ENCODE measurements around the gene MT1G.
"Not testable (repeated sequence)": the region's sequence is repeated elsewhere in the genome, so short reads cannot be mapped to it uniquely, and the experiment has no call there.

MT1G gene

DNA sequence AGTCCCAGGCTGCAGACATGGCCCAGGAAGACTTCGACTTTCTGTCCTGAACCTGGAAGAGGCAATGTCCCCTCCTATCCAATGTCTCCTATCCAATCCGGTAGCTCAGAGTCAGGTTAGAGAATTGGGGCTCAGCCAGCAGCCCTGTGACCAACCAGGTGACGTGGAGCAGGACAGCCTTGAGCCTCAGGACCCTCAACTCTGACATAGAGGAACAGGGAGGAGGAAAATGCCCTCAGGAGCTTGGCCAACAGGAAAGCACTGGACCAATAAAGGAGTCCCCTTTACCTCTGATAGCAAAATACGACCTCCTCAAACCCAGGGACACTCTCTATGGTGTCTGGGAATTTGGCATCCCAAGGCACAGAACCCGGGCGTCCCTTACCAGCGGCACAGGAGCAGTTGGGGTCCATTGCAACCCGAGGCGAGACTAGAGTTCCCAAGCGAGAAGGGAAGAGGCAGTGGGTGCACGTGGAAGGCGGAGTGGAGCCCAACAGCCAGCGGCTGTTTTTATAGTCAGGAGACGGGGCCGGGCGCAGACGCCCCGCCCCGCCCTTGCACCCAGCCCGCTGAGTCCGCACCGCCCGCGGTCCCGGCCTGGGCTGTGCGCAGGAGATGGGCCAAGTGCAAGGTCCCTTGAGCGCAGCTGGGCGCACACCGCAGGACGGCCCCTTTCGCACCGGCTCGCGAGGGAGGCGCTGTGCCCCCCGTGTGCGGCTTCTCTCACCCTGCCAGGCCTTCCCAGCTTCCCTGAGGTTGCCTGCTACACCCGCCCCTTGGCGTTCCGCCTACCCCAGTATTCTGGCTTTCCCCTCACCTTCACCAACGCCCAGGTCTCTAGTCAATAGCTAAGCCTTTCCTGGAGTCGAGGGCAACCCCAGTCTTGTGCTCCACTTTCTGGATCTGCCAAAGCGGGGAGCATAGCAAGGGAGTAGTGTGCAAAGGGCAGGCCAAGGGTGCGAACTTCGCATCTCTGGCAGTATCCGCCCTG is at the start of gene MT1G:
Gene MT1G, minus strand, starts transcription at position 485 of the 991 bp plus-strand sequence. Its CDS starts 72 bp downstream, at position 413.
- DNase-seq, result no peak

GRCh38 chr16:56717532-56717931 is 49.7 kb upstream of the MT1G start:
- DNase-seq, result not testable (repeated sequence)

- DNase-seq, result no peak
These were observed 48.9 kb upstream of the MT1G start for GRCh38 chr16:56716761-56717160.

DNA sequence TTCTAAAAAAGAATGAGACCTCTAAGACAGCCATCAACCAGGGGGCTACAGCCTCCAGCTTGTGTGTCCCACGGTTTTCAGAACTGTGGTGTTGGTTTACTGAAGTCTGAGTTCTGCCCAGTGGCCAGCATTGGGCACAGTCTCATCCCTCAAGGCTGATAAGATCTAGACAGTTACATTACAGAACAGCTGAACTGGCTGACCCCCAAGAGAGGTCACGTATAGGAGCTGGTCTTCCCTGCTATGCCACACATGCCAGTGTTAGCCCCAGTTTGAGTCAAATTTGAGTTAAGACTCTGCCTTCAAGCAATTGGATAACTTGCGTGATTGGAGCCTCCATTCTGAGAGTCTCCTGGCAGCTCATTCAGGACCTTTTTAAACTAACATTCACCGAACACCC is 47.3 kb upstream of the MT1G start:
- DNase-seq, result no peak

GRCh38 chr16:56713794-56714193 is 45.9 kb upstream of the MT1G start:
- no peak for DNase-seq

GRCh38 chr16:56711862-56712261 is 44.0 kb upstream of the MT1G start:
- no peak for DNase-seq

- DNase-seq, result no peak
These were observed 42.4 kb upstream of the MT1G start for GRCh38 chr16:56710181-56710737.

DNA sequence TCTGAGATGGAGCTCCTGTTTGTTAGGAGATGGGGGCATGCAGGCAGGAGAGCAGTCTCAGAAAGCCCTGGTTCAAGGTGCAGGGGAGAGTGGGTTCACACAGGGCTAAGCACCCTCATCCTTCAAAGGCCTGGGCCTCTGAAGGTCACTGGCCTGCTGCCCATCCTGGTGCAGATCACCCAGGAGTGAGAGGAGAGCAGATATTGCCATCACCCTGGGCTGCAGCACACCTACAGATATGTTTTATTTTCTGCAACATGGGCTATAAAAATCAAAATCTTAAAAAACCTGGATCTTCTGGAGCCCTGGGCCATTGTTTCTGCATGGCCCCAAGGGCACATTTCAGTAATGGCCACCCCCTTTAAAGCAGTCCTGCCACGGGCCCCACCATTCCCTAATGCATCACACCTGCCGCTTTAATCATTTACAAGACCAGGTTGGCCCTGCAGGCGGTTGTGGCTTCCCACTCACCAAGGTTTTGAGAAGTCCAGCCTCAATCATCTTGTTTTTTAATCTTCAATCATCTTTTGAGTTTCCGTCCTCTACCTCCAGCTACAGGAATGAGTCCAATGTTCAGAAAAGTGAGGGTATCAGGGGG is 41.7 kb upstream of the MT1G start:
- DNase-seq, result no peak

- no peak for DNase-seq
These were observed 40.9 kb upstream of the MT1G start for GRCh38 chr16:56708525-56709442.

DNA sequence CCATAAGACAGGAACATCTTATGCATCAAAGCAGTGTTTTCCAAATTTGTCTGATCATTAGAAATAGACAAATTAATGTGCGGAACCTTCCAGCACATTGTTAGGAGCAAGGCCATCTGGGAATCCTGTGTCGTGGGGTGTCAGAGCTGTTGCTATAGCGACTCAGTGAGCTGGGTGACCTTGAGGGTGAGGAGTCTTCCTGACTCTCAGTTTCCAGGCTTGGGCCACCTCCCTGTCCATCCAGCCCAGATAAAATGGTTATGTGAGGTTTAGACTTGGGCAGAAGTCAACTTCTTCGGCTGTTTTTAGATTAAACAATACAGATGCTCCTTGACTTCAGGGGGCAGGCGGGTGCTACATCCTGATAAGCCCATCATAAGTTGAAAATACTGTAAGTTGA is 35.0 kb upstream of the MT1G start:
- no peak for DNase-seq

DNA sequence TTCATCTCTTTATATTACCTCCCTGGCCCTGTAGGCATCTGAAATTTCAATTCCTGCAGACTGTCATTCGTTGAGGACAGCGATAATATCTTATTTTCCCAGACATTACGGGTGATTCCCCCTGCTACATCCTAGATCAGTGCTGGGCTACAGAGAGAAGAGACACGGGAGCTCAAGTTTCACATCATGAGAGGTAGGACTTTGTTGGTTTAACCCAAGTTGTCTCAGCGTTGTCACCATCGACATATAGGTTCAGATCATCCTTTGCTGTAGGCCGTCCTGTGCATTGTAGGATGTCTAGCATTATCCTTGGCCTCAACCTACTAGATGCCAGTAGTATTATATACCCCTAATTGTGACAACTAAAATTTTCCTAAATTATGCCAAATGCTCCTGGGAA is 33.7 kb upstream of the MT1G start:
- DNase-seq, result no peak

DNA sequence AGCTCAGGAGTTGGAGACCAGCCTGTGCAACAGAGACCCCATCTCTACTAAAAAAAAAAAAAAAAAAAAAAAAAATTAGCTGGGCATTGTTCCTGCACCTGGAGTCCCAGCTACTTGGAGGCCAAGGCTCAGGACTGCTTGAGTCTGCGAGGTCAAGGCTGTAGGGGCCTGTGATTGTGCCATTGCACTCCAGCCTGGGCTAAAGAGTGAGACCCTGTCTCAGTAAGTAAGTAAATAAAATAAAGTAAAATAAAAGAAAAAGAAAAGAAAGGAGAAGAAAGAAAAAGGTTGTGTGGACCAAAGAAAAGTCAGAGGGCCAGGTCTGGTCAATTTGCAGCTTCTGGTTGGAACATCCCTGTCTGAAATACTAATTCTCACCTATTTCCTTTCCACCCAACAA is 32.8 kb upstream of the MT1G start:
- DNase-seq, result no peak

DNA sequence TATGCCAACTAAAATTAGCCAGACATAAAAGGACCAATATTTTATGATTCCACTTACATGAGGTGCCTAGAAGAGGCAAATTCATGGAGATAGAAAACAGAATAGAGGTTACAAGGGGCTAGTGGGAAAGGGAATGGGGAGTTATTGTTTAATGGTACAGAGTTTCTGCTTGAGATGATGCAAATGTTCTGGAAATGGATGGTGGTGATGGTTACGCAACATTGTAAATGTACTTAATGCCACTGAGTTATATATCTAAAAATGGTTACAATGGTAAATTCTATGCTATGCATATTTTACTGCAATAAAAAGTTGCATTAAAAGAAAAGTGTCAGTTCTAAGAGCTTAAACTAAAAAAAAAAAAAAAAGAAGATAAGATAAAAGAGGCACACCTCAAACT is 32.3 kb upstream of the MT1G start:
- DNase-seq, result no peak

GRCh38 chr16:56697456-56698155 is 29.7 kb upstream of the MT1G start:
- no peak for DNase-seq

- no peak for DNase-seq
These were observed 27.4 kb upstream of the MT1G start for GRCh38 chr16:56695246-56695645.

DNA sequence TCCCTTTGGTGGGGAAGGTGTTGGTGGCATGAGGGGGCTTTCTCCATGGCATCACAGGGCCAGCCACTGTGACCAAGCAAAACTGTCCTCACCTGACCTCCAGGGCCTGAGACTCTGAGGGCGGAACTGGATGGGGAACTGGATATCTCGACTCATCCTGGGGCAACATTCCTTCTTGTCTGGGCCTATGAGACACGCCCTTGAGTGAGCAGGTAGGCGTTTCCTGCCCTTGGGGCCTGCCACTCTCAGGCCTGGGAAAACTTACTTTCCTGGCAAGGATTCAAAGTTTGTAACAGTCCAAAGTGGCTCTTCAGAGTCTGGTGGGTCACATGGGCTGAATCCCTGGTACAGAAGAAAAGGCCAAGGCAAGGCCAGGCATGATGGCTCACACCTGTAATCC is 24.0 kb upstream of the MT1G start:
- DNase-seq, result no peak

- no peak for DNase-seq
These were observed 22.7 kb upstream of the MT1G start for GRCh38 chr16:56690420-56691122.

- no peak for DNase-seq
These were observed 21.3 kb upstream of the MT1G start for GRCh38 chr16:56689171-56689570.

GRCh38 chr16:56688762-56689161 is 20.9 kb upstream of the MT1G start:
- no peak for DNase-seq

- no peak for DNase-seq
These were observed 18.9 kb upstream of the MT1G start for GRCh38 chr16:56686758-56687157.

DNA sequence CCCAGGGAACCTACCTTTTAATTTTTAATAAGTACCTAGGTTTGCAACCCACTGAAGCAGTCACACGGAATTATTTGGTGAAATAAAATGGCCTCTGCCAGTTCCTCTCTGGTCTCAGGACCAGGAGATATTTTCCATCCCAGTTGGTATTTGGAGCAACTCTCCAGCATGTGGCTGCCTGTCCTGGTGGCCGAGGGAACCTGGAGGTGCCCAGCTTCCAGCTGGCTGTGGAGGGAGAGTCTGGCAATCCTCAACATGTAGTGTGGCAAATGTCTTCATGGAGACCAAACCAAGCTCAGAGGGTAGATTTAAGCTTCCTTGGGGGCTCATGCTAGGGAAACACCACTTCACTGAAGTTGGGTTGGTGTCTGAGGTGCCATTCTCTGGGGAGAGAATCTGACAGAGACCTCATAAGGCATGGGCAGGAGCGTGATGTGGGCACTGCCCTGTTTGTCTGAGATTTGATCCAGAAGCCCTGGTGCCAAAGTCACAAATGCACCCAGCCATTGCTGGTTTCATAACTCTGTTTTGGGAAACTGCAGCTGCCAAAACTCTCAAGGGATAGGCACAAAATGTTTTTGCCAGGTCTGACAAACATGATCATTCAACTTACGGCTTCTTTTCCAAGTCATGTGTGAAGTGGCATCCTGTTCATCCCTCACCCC is 17.2 kb upstream of the MT1G start:
- DNase-seq, result no peak

Data from activated CD4-positive, alpha-beta T cell treated with anti-CD3 and anti-CD28 coated beads, Interleukin-2, amount 50 U/mL, for 4 hours (primary cell).